HUES6 (cell line): ENCODE data around the gene HYAL4.

Source experiments
- H3K27ac ChIP-seq: 2 replicates; pipeline ENCODE4 v1.7.0; 2013; ENCODE audit warnings: low read depth, mild to moderate bottlenecking, low read length, inconsistent platforms
- H3K27me3 ChIP-seq: 2 replicates; pipeline ENCODE4 v1.6.1; 2013; ENCODE audit warnings: low read length; ENCODE audit not compliant: control insufficient read depth, insufficient read depth
- H3K36me3 ChIP-seq: 2 replicates; pipeline ENCODE4 v1.6.1; 2013; ENCODE audit warnings: low read length; ENCODE audit not compliant: control insufficient read depth, insufficient read depth
- H3K4me1 ChIP-seq: 2 replicates; pipeline ENCODE4 v1.6.1; 2013; ENCODE audit warnings: low read length; ENCODE audit not compliant: control insufficient read depth, insufficient read depth
- H3K4me3 ChIP-seq: 2 replicates; pipeline ENCODE4 v1.5.1; 2013; ENCODE audit warnings: low read depth, low read length
- H3K9ac ChIP-seq: one replicate; pipeline ENCODE4 v1.6.1; 2013; ENCODE audit warnings: mild to moderate bottlenecking, low read length
- H3K9me3 ChIP-seq: 2 replicates; pipeline ENCODE4 v1.6.1; 2013; ENCODE audit warnings: low read depth, low read length; ENCODE audit not compliant: control insufficient read depth, insufficient read depth

Gene HYAL4

GRCh38 chr7:123916240-123916724 is 71.3 kb downstream of the HYAL4 start:
- H3K27ac ChIP-seq, result no peak overlapping the region
- H3K27me3 ChIP-seq, result no peaks in the 10 kb centered on the region
- no peak overlapping the region for H3K9ac ChIP-seq
- H3K4me3 ChIP-seq, result no peak overlapping the region
- peaks cover 9% of the 10 kb centered on the region for H3K4me1 ChIP-seq
- H3K9me3 ChIP-seq, result no peaks in the 10 kb centered on the region
- H3K36me3 ChIP-seq, result no peaks in the 10 kb centered on the region

GRCh38 chr7:123917878-123918277 is 72.9 kb downstream of the HYAL4 start:
- Histone ChIP-seq H3K4me3 (no peak overlapping the region), H3K9ac (no peak overlapping the region), H3K27me3 (no peaks in the 10 kb centered on the region), H3K36me3 (no peaks in the 10 kb centered on the region), H3K27ac (no peak overlapping the region), H3K4me1 (peaks cover 9% of the 10 kb centered on the region), H3K9me3 (no peaks in the 10 kb centered on the region)

- Histone ChIP-seq H3K4me3 (no peak overlapping the region), H3K36me3 (no peaks in the 10 kb centered on the region), H3K27ac (no peak overlapping the region), H3K9me3 (no peaks in the 10 kb centered on the region), H3K4me1 (peaks cover 9% of the 10 kb centered on the region), H3K27me3 (no peaks in the 10 kb centered on the region), H3K9ac (no peak overlapping the region)
Observed at GRCh38 chr7:123918309-123918708, 73.3 kb downstream of the HYAL4 start.

GRCh38 chr7:123923599-123923998 is 78.6 kb downstream of the HYAL4 start:
- Histone ChIP-seq H3K9ac (no peak overlapping the region), H3K36me3 (no peaks in the 10 kb centered on the region), H3K27ac (no peak overlapping the region), H3K9me3 (peaks cover 4% of the 10 kb centered on the region; the same call in 1 of the 2 replicates), H3K4me3 (no peak overlapping the region), H3K27me3 (no peaks in the 10 kb centered on the region), H3K4me1 (0 out of 2 replicates have a peak, but pooled peaks cover 2% of the 10 kb centered on the region)

GRCh38 chr7:123924941-123925340 is 80.0 kb downstream of the HYAL4 start, which contains the start of gene SPAM1:
Gene SPAM1 (plus strand): TSS chr7:123925241. CDS start chr7:123953571, 28,330 bp downstream.
- no peak within 1 kb of the TSS for H3K27ac ChIP-seq
- no peak within 1 kb of the TSS for H3K4me3 ChIP-seq
- no peaks in the 10 kb centered on the region for H3K27me3 ChIP-seq
- H3K36me3 ChIP-seq, result no peaks in the 10 kb centered on the region
- H3K9ac ChIP-seq, result no peak within 1 kb of the TSS
- H3K9me3 ChIP-seq, result peaks cover 4% of the 10 kb centered on the region; the same call in 1 of the 2 replicates
- H3K4me1 ChIP-seq, result peaks cover 15% of the 10 kb centered on the region
